ENCODE measurements around the gene AXL.

- no peak for TF ChIP-seq CTCF (IDR thresholded peaks at IDR 0.05; ENCODE audit: low read length)
- TF ChIP-seq EZH2 (IDR thresholded peaks at IDR 0.05; ENCODE audit: borderline replicate concordance, low read length), result no peak
These were observed 12.6 kb upstream of the AXL start for GRCh38 chr19:41206456-41206855.

Measured in OCI-LY1 (cell line).